Measurements from ENCODE around the gene NRTN.

DNA sequence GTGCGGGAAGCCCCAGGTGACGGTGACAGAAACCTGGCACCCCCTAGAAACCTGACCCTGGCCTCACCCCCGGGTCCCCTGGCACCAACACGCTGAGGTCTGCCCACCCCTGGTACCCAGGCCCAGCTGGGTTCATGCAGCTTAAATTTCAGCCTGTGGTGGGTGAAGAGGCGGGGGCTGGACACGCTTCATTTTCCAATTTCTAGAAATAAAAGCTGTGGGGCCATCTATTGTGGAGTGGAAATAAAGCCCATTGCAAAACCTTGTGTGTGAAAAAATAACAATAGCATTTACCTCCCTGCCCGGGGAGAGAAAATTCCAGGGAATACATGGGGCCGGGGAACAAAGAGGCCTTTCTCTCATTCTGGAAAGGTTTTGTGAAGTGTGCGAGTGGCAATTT lies 73.0 kb downstream of the NRTN start:
- TF ChIP-seq CTCF (conservative IDR thresholded peaks at IDR 0.05; ENCODE audit: low read length) = no peak
- TF ChIP-seq EZH2phosphoT487 (IDR thresholded peaks at IDR 0.05; ENCODE audit: borderline replicate concordance, low read depth, low read length) = no peak
